Keratinocyte (primary cell): ENCODE results near the gene LANCL2. TPM values are rescaled to one million over a fixed set of nuclear protein-coding genes. Genes with fewer than 3 reads are reported as not detected.

Experiments
- DNase-seq: peaks from one replicate; pipeline ENCODE4 v3.0.0-alpha.2; 2011; ENCODE audit warnings: low read depth, missing footprints, low spot score
- FAIRE-seq: peaks from 2 replicates; lab custom pipeline; 2011; peaks lifted over from hg19 to GRCh38; lab: Jason Lieb, UNC
- H2AFZ ChIP-seq: 2 replicates; pipeline ENCODE4 v1.6.0; 2012; ENCODE audit warnings: low read length, control low read depth, inconsistent platforms; ENCODE audit not compliant: control insufficient read depth
- H3K27ac ChIP-seq: 2 replicates; pipeline ENCODE4 v1.5.1; 2011; ENCODE audit warnings: low read length; ENCODE audit not compliant: control insufficient read depth, insufficient read depth
- H3K27me3 ChIP-seq: 3 replicates; pipeline ENCODE4 v1.6.0; 2011; ENCODE audit warnings: low read length; ENCODE audit not compliant: control insufficient read depth, insufficient read depth; ENCODE audit errors: extremely low read depth
- H3K36me3 ChIP-seq, 2 experiments: 2 replicates in 1 of 2; 3 replicates in 1 of 2; pipeline ENCODE4 v1.5.1; 2011; ENCODE audit warnings: low read length in 2 of 2, mild to moderate bottlenecking in 1 of 2; ENCODE audit not compliant: control insufficient read depth in 2 of 2, insufficient read depth in 2 of 2; ENCODE audit errors: extremely low read depth in 1 of 2
- H3K4me1 ChIP-seq: 3 replicates; pipeline ENCODE4 v1.5.1; 2011; ENCODE audit warnings: low read length; ENCODE audit not compliant: control insufficient read depth, insufficient read depth; ENCODE audit errors: extremely low read depth
- H3K4me2 ChIP-seq: 3 replicates; pipeline ENCODE4 v1.6.0; 2011; ENCODE audit warnings: low read depth, low read length; ENCODE audit not compliant: control insufficient read depth, insufficient read depth; ENCODE audit errors: extremely low read depth
- H3K4me3 ChIP-seq, 3 experiments: fragments of 200-600 bp in 1 of 3; sonication (generic) in 1 of 3; 2 replicates in 2 of 3; 3 replicates in 1 of 3; pipeline ENCODE4 v1.5.1; 2011 to 2016; ENCODE audit warnings: low read length in 3 of 3, mild to moderate bottlenecking in 3 of 3, control low read depth in 2 of 3, inconsistent platforms in 1 of 3, low read depth in 1 of 3, mixed read lengths in 1 of 3, mixed run types in 1 of 3, moderate library complexity in 1 of 3; ENCODE audit not compliant: control insufficient read depth in 2 of 3, insufficient read depth in 2 of 3; ENCODE audit errors: extremely low read depth in 1 of 3
- H3K79me2 ChIP-seq: 2 replicates; pipeline ENCODE4 v1.6.0; 2012; ENCODE audit warnings: low read length; ENCODE audit not compliant: control insufficient read depth, insufficient read depth
- H3K9ac ChIP-seq: 3 replicates; pipeline ENCODE4 v1.6.0; 2011; ENCODE audit warnings: low read length; ENCODE audit not compliant: control insufficient read depth, insufficient read depth; ENCODE audit errors: extremely low read depth
- H3K9me1 ChIP-seq: 3 replicates; pipeline ENCODE4 v1.6.0; 2011; ENCODE audit warnings: low read length; ENCODE audit not compliant: control insufficient read depth, insufficient read depth; ENCODE audit errors: extremely low read depth
- H3K9me3 ChIP-seq: 2 replicates; pipeline ENCODE4 v1.5.1; 2012; ENCODE audit warnings: low read depth, low read length; ENCODE audit not compliant: control insufficient read depth
- H4K20me1 ChIP-seq: 3 replicates; pipeline ENCODE4 v1.6.0; 2011; ENCODE audit warnings: low read length; ENCODE audit not compliant: control insufficient read depth, insufficient read depth; ENCODE audit errors: extremely low read depth
- EZH2 ChIP-seq: IDR thresholded peaks from one replicate; pipeline ENCODE4 v1.6.1; 2012; ENCODE audit warnings: inconsistent platforms, mild to moderate bottlenecking, low read length, moderate library complexity
- dilution Hi-C: fragments of 300-500 bp; cut with MboI; formaldehyde crosslinking; loops from one replicate; pipeline ENCODE4 v1.7.0; 2020; ENCODE audit warnings: low sequenced_read_pairs; ENCODE audit not compliant: extremely low pct_ligation_motif_present
- polyA plus RNA-seq, 5 experiments: library from polyadenylated mRNA; depleted of rRNA in 3 of 5; stranded (reverse) in 3 of 5; stranded (forward) in 1 of 5; unstranded in 1 of 5; fragments of >200 nt; gene quantifications; 1 replicate in 1 of 5; 2 replicates in 3 of 5; 3 replicates in 1 of 5; pipeline versions ENCODE4 v1.2.1 to v1.2.3, GENCODE V29; 2011 to 2012; ENCODE audit warnings: missing spikeins in 2 of 5, low read depth in 1 of 5, low replicate concordance in 1 of 5
- TF ChIP-seq, protein P1 (sequence below), 3 experiments: IDR thresholded peaks in 1 of 3; conservative IDR thresholded peaks in 1 of 3; optimal IDR thresholded peaks in 1 of 3; 2 replicates in 2 of 3; 3 replicates in 1 of 3; pipeline versions ENCODE3 to v1.5.1; 2011; ENCODE audit warnings: low read length in 3 of 3, mild to moderate bottlenecking in 3 of 3, moderate library complexity in 2 of 3, control low read depth in 1 of 3, inconsistent platforms in 1 of 3; ENCODE audit not compliant: insufficient read depth in 2 of 3; ENCODE audit errors: extremely low read depth in 1 of 3

The LANCL2 gene
- polyA plus RNA-seq, 1 donor (not counting 4 experiments of a cell fraction or from before 2014, with no cell fraction given), result 14.5 TPM

GRCh38 chr7:55476852-55477780 is 112.0 kb downstream of the LANCL2 start:
- H2AFZ ChIP-seq, result no peak overlapping the region

DNA sequence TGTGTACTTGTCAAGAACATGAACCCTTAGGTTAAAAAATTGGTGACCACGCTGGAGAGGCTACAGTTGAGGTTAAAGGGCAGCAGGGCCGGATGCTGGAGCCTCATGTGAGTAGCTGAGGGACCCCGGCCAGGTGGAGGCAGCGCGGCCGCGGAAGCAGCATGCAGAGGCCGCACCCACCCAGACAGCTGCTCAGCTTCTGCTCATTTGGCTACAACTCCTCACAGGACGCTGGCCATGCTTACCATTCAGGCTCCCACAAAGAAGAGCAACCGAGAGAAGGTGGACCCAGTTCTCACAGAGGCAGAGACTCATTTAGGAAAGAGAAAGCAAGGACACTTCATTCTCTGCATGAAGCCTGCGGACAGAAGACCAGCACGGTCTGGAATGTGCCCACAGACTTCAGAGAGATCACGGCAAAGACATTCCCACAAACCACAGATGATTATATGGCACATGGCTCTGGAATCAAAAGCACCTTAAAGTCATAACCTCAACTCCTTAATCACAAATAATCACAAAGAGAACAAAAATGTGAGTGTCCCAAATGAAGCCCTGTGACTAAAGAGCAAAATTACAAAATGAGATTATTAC is 112.7 kb downstream of the LANCL2 start:
- no peak for DNase-seq

More at GRCh38 chr7:55476852-55477780, 112.0 kb downstream of the LANCL2 start:
- no peak overlapping the region for H3K27ac ChIP-seq
- dilution Hi-C loops, result no loop called here
- H3K4me3 ChIP-seq, result no peak overlapping the region
- H3K9me1 ChIP-seq, result no peaks in the 10 kb centered on the region
- H3K36me3 ChIP-seq, result peaks cover 3 to 6% of the 10 kb centered on the region in 2 experiments
- no peaks in the 10 kb centered on the region for H4K20me1 ChIP-seq
- no peaks in the 10 kb centered on the region for H3K79me2 ChIP-seq
- no peak for DNase-seq
- no peaks in the 10 kb centered on the region for H3K4me1 ChIP-seq
- no peaks in the 10 kb centered on the region for H3K27me3 ChIP-seq
- TF ChIP-seq EZH2, result no peak
- TF ChIP-seq, protein P1, sequence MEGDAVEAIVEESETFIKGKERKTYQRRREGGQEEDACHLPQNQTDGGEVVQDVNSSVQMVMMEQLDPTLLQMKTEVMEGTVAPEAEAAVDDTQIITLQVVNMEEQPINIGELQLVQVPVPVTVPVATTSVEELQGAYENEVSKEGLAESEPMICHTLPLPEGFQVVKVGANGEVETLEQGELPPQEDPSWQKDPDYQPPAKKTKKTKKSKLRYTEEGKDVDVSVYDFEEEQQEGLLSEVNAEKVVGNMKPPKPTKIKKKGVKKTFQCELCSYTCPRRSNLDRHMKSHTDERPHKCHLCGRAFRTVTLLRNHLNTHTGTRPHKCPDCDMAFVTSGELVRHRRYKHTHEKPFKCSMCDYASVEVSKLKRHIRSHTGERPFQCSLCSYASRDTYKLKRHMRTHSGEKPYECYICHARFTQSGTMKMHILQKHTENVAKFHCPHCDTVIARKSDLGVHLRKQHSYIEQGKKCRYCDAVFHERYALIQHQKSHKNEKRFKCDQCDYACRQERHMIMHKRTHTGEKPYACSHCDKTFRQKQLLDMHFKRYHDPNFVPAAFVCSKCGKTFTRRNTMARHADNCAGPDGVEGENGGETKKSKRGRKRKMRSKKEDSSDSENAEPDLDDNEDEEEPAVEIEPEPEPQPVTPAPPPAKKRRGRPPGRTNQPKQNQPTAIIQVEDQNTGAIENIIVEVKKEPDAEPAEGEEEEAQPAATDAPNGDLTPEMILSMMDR (optimal IDR thresholded peaks at IDR 0.05 in 1 of 3, IDR thresholded peaks at IDR 0.05 in 1 of 3, conservative IDR thresholded peaks at IDR 0.05 in 1 of 3; ENCODE audit: extremely low read depth in 1 of 3, insufficient read depth in 2 of 3, low read length in 3 of 3), result no peak
- FAIRE-seq, result no peak
- H3K9me3 ChIP-seq, result no peaks in the 10 kb centered on the region
- H3K9ac ChIP-seq, result no peak overlapping the region
- no peak overlapping the region for H3K4me2 ChIP-seq

More for the DNA sequence above, 112.7 kb downstream of the LANCL2 start:
- TF ChIP-seq, protein P1 (optimal IDR thresholded peaks at IDR 0.05 in 1 of 3, IDR thresholded peaks at IDR 0.05 in 1 of 3, conservative IDR thresholded peaks at IDR 0.05 in 1 of 3; ENCODE audit: extremely low read depth in 1 of 3, insufficient read depth in 2 of 3, low read length in 3 of 3), result no peak
- TF ChIP-seq EZH2, result no peak
- no peak for FAIRE-seq
- Histone ChIP-seq H3K9ac (no peak overlapping the region), H3K79me2 (no peaks in the 10 kb centered on the region), H3K27me3 (no peaks in the 10 kb centered on the region), H4K20me1 (no peaks in the 10 kb centered on the region), H3K4me1 (no peaks in the 10 kb centered on the region), H3K9me1 (no peaks in the 10 kb centered on the region), H3K9me3 (no peaks in the 10 kb centered on the region), H3K4me3 (no peak overlapping the region), H3K4me2 (no peak overlapping the region), H3K36me3 (peaks cover 3 to 7% of the 10 kb centered on the region in 2 experiments), H3K27ac (no peak overlapping the region), H2AFZ (no peak overlapping the region)
- dilution Hi-C loops, result no loop called here
